22Rv1 (cell line): ENCODE results near the gene ABHD14A.

ENCODE experiments used
- CTCF ChIP-seq: fragments of 450-650 bp; IDR thresholded peaks from 2 replicates; pipeline ENCODE4 v1.5.1; 2017; ENCODE audit warnings: mild to moderate bottlenecking
- ZFX ChIP-seq: fragments of 450-650 bp; IDR thresholded peaks from 2 replicates; pipeline ENCODE4 v1.6.1; 2017; ENCODE audit warnings: antibody characterized with exemption, borderline replicate concordance

- no peak for TF ChIP-seq CTCF
- no peak for TF ChIP-seq ZFX
These were observed 44.4 kb upstream of the ABHD14A start for GRCh38 chr3:51930439-51930838.
